Measurements from ENCODE around the gene XYLT1. TPM values are rescaled to one million over a fixed set of nuclear protein-coding genes. Genes with fewer than 3 reads are reported as not detected.

XYLT1 gene
- total RNA-seq, 1 donor from 2014 or later = 16.4 TPM

GRCh38 chr16:17395849-17396480, 74.8 kb downstream of the XYLT1 start:
- Mint-ChIP-seq H3K4me1 (ENCODE audit: low read depth) (peaks cover 32% of the 10 kb centered on the region), H3K9me3 (no peaks in the 10 kb centered on the region), H3K27me3 (ENCODE audit: insufficient read depth) (no peaks in the 10 kb centered on the region), H3K36me3 (ENCODE audit: low read depth) (peaks cover 16% of the 10 kb centered on the region), H3K4me3 (no peak overlapping the region), H3K27ac (no peak overlapping the region)
- no peak for DNase-seq (ENCODE audit: low spot score)
- intact Hi-C loops (cut with micrococcal nuclease) = loop anchor here (2.0 kb wide), 1 partner anchor 19 kb away; no protein-coding TSS in a partner anchor

GRCh38 chr16:17392857-17393692, 77.7 kb downstream of the XYLT1 start:
- H3K27ac Mint-ChIP-seq = no peak overlapping the region
- no peaks in the 10 kb centered on the region for H3K27me3 Mint-ChIP-seq (ENCODE audit: insufficient read depth)
- H3K4me1 Mint-ChIP-seq (ENCODE audit: low read depth) = peaks cover 36% of the 10 kb centered on the region
- H3K9me3 Mint-ChIP-seq = no peaks in the 10 kb centered on the region
- H3K4me3 Mint-ChIP-seq = no peak overlapping the region
- intact Hi-C loops (cut with micrococcal nuclease) = no loop called here
- peaks cover 12% of the 10 kb centered on the region for H3K36me3 Mint-ChIP-seq (ENCODE audit: low read depth)
- no peak for DNase-seq (ENCODE audit: low spot score)

GRCh38 chr16:17392127-17392856, 78.5 kb downstream of the XYLT1 start:
- intact Hi-C loops (cut with micrococcal nuclease) = no loop called here
- H3K9me3 Mint-ChIP-seq = no peaks in the 10 kb centered on the region
- H3K4me3 Mint-ChIP-seq = no peak overlapping the region
- peaks cover 12% of the 10 kb centered on the region for H3K36me3 Mint-ChIP-seq (ENCODE audit: low read depth)
- H3K27me3 Mint-ChIP-seq (ENCODE audit: insufficient read depth) = peaks cover 3% of the 10 kb centered on the region
- no peak for DNase-seq (ENCODE audit: low spot score)
- peaks cover 36% of the 10 kb centered on the region for H3K4me1 Mint-ChIP-seq (ENCODE audit: low read depth)
- H3K27ac Mint-ChIP-seq = no peak overlapping the region

- intact Hi-C loops (cut with micrococcal nuclease) = no loop called here
- Mint-ChIP-seq H3K27ac (no peak overlapping the region), H3K4me1 (ENCODE audit: low read depth) (peaks cover 36% of the 10 kb centered on the region), H3K4me3 (no peak overlapping the region), H3K36me3 (ENCODE audit: low read depth) (peaks cover 12% of the 10 kb centered on the region), H3K9me3 (no peaks in the 10 kb centered on the region), H3K27me3 (ENCODE audit: insufficient read depth) (peaks cover 3% of the 10 kb centered on the region)
- DNase-seq (ENCODE audit: low spot score) = no peak
These were observed 79.0 kb downstream of the XYLT1 start for GRCh38 chr16:17391715-17392114.

- peaks cover 12% of the 10 kb centered on the region for H3K36me3 Mint-ChIP-seq (ENCODE audit: low read depth)
- H3K27ac Mint-ChIP-seq = no peak overlapping the region
- H3K27me3 Mint-ChIP-seq (ENCODE audit: insufficient read depth) = peaks cover 3% of the 10 kb centered on the region
- no peak overlapping the region for H3K4me3 Mint-ChIP-seq
- no peak for DNase-seq (ENCODE audit: low spot score)
- intact Hi-C loops (cut with micrococcal nuclease) = no loop called here
- H3K9me3 Mint-ChIP-seq = no peaks in the 10 kb centered on the region
- peaks cover 41% of the 10 kb centered on the region for H3K4me1 Mint-ChIP-seq (ENCODE audit: low read depth)
These were observed 81.4 kb downstream of the XYLT1 start for GRCh38 chr16:17389384-17389783.

GRCh38 chr16:17387256-17387655, 83.5 kb downstream of the XYLT1 start:
- H3K4me1 Mint-ChIP-seq (ENCODE audit: low read depth) = peaks cover 47% of the 10 kb centered on the region
- peaks cover 3% of the 10 kb centered on the region for H3K27me3 Mint-ChIP-seq (ENCODE audit: insufficient read depth)
- DNase-seq (ENCODE audit: low spot score) = no peak
- H3K36me3 Mint-ChIP-seq (ENCODE audit: low read depth) = peaks cover 5% of the 10 kb centered on the region
- H3K9me3 Mint-ChIP-seq = no peaks in the 10 kb centered on the region
- intact Hi-C loops (cut with micrococcal nuclease) = no loop called here
- no peak overlapping the region for H3K27ac Mint-ChIP-seq
- H3K4me3 Mint-ChIP-seq = no peak overlapping the region

DNA sequence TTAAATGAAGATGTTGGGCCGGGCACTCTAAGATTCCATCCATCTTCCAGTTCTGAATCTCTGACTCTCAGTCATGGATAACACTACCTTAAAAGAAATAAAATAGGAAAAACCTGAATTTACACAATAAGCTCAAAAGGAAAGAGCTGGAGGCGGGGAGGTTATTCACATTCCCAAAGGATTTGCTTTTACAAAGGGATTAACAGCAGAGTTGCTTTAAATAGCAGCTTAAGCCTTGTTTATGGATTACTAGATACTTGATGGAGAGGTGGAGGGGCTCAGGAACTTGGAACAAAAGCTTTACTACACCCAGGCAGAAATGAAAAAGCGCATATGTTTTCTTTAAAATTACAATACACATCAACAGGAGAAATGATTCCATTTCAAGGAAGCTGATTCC, 84.5 kb downstream of the XYLT1 start:
- Mint-ChIP-seq H3K9me3 (no peaks in the 10 kb centered on the region), H3K27me3 (ENCODE audit: insufficient read depth) (peaks cover 3% of the 10 kb centered on the region), H3K4me3 (no peak overlapping the region), H3K27ac (no peak overlapping the region), H3K4me1 (ENCODE audit: low read depth) (peaks cover 43% of the 10 kb centered on the region), H3K36me3 (ENCODE audit: low read depth) (peaks cover 2% of the 10 kb centered on the region)
- DNase-seq (ENCODE audit: low spot score) = no peak
- intact Hi-C loops (cut with micrococcal nuclease) = no loop called here

DNA sequence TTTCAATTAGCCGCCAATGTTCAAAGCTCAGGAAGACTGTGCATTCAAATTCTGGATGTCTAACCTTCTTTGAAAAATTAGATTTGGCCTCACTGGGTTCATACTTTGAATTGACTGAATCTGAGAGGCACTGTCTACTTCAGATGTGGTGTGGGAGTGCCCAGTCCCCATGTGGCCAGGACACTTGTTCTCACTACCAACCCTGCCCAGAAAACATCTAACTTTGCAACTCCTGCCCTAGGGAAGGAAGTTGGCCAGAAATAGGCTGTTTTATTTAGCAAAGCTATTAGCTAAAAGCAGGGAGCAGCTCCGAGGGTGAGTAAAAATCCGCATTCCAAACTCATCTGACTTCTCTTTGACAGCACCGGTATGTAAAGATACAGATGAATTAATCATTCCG, 86.3 kb downstream of the XYLT1 start:
- Mint-ChIP-seq H3K4me1 (ENCODE audit: low read depth) (peaks cover 49% of the 10 kb centered on the region), H3K4me3 (no peak overlapping the region), H3K27ac (no peak overlapping the region), H3K27me3 (ENCODE audit: insufficient read depth) (peaks cover 3% of the 10 kb centered on the region), H3K36me3 (ENCODE audit: low read depth) (no peaks in the 10 kb centered on the region), H3K9me3 (no peaks in the 10 kb centered on the region)
- intact Hi-C loops (cut with micrococcal nuclease) = no loop called here
- no peak for DNase-seq (ENCODE audit: low spot score)

DNA sequence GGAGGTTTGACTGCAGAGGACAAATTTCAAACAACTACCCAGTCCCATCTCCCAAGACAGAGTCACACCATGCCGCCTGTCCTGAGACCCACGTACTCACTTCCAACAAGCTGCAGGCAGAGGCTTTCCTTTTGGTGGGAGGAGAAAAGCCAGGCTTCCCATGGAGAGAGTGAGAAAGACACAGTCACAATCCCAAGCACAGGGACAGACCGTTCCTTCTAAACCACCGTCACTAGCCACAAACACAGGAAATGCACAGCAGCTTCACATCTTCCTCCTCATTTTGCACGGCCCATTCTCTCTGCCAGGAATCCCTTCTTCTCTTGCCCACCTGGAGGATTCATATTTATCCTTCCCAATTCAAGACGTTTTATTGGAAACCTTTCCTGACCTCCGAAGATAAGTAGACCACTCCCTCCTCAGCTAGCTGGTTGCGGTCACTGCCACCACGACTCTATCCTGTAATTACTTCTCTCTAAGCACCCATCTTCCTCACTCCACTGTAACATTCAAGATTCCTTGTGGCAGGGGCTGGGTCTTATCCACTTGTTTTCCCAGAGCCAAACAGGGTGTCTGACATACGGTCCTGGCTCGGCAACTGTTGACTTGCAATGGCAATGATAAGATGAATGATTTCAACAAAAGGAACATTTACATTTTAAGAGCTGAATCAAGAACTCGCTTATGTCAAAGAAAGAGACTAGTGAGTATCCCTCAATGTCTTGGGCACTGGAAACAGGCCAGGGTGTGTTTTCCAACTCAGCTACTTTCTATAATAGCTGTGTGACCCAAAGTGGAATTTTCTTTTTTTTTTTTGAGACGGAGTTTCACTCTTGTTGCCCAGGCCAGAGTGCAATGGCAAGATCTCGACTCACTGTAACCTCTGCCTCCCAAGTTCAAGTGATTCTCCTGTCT, 87.6 kb downstream of the XYLT1 start:
- Mint-ChIP-seq H3K4me1 (ENCODE audit: low read depth) (peaks cover 50% of the 10 kb centered on the region), H3K27ac (peak overlapping the region; percentile 50), H3K36me3 (ENCODE audit: low read depth) (no peaks in the 10 kb centered on the region), H3K9me3 (no peaks in the 10 kb centered on the region), H3K4me3 (peak overlapping the region; percentile 41), H3K27me3 (ENCODE audit: insufficient read depth) (peaks cover 3% of the 10 kb centered on the region)
- no peak for DNase-seq (ENCODE audit: low spot score)
- intact Hi-C loops (cut with micrococcal nuclease) = no loop called here

DNA sequence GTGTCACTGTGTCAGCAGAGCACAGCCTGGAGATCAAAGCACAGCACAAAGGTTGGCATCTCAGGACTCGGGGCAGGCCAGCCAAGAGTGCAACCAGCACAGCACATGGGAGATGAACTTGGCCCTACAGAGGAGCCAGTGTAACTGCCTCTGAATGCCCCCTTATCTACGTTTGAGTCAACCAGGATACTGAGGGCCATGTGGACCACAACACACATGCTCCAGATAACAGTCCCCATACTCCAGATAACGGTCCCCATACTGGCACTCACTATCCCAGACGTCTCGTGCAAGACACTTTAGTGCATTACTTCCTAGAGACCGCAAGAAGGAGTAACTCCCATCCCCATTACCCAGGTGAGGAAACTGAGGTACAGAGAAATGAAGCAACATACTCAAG, 88.2 kb downstream of the XYLT1 start:
- DNase-seq (ENCODE audit: low spot score) = no peak
- no peak overlapping the region for H3K27ac Mint-ChIP-seq
- no peaks in the 10 kb centered on the region for H3K9me3 Mint-ChIP-seq
- H3K36me3 Mint-ChIP-seq (ENCODE audit: low read depth) = no peaks in the 10 kb centered on the region
- peaks cover 2% of the 10 kb centered on the region for H3K27me3 Mint-ChIP-seq (ENCODE audit: insufficient read depth)
- H3K4me3 Mint-ChIP-seq = peak overlapping the region; percentile 41
- H3K4me1 Mint-ChIP-seq (ENCODE audit: low read depth) = peaks cover 57% of the 10 kb centered on the region
- intact Hi-C loops (cut with micrococcal nuclease) = no loop called here

- H3K4me3 Mint-ChIP-seq = no peak overlapping the region
- intact Hi-C loops (cut with micrococcal nuclease) = no loop called here
- no peaks in the 10 kb centered on the region for H3K27me3 Mint-ChIP-seq (ENCODE audit: insufficient read depth)
- DNase-seq (ENCODE audit: low spot score) = no peak
- H3K4me1 Mint-ChIP-seq (ENCODE audit: low read depth) = peaks cover 62% of the 10 kb centered on the region
- H3K36me3 Mint-ChIP-seq (ENCODE audit: low read depth) = no peaks in the 10 kb centered on the region
- no peak overlapping the region for H3K27ac Mint-ChIP-seq
- no peaks in the 10 kb centered on the region for H3K9me3 Mint-ChIP-seq
These were observed 89.0 kb downstream of the XYLT1 start for GRCh38 chr16:17381784-17382183.

- intact Hi-C loops (cut with micrococcal nuclease) = no loop called here
- H3K9me3 Mint-ChIP-seq = no peaks in the 10 kb centered on the region
- H3K36me3 Mint-ChIP-seq (ENCODE audit: low read depth) = no peaks in the 10 kb centered on the region
- no peaks in the 10 kb centered on the region for H3K27me3 Mint-ChIP-seq (ENCODE audit: insufficient read depth)
- H3K27ac Mint-ChIP-seq = peak overlapping the region; percentile 57
- no peak for DNase-seq (ENCODE audit: low spot score)
- peak overlapping the region; percentile 10 for H3K4me3 Mint-ChIP-seq
- H3K4me1 Mint-ChIP-seq (ENCODE audit: low read depth) = peaks cover 61% of the 10 kb centered on the region
These were observed 90.1 kb downstream of the XYLT1 start for GRCh38 chr16:17380613-17381012.
